Femur (tissue), 1 donor: ENCODE results near the gene ID1.

Experiments used
- DNase-seq: peaks from one replicate; pipeline ENCODE4 v3.0.0-alpha.2; 2017

ID1 gene

DNA sequence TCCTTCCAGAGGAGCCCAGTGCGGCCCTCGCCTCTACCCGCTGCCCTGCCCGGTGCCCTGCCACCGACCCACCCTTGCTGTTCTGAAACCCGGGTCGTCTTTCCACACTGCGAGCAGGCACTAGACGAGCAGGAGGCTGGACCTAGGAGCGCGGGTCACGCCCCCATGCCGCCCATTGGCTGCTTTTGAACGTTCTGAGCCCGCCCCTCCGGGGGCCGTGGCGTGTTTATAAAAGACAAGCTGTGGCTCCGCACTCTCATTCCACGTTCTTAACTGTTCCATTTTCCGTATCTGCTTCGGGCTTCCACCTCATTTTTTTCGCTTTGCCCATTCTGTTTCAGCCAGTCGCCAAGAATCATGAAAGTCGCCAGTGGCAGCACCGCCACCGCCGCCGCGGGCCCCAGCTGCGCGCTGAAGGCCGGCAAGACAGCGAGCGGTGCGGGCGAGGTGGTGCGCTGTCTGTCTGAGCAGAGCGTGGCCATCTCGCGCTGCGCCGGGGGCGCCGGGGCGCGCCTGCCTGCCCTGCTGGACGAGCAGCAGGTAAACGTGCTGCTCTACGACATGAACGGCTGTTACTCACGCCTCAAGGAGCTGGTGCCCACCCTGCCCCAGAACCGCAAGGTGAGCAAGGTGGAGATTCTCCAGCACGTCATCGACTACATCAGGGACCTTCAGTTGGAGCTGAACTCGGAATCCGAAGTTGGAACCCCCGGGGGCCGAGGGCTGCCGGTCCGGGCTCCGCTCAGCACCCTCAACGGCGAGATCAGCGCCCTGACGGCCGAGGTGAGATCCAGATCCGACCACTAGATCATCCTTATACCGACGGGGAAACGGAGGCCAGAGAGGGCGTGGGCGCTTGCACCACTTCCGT is at the start of gene ID1:
Gene ID1 (plus strand): TSS at position 259 of the 871 bp plus-strand sequence. CDS start 99 bp downstream, at position 358.
- peak; percentile 97 for DNase-seq

DNA sequence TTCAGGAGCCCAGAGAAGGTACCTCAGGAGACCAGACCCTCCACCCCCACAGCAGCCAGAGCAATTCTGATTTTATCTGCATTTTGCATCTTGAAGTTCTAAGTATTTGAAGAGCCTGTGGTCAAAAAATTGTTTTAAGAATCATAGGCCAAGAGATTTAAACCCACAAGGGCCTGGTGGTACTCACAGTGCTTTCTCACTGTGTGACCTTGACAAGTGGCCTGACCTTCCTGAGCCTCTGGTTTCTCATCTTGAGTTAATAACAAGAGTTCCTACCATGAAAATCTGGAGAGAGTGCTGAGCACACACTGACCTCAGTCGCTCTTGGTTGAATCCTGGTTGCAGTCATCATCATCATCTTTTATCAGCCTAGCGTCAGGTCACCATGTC is 45.4 kb upstream of the ID1 start:
- no peak for DNase-seq

GRCh38 chr20:31560094-31560745 is 44.9 kb upstream of the ID1 start:
- DNase-seq = peak; percentile 77

DNA sequence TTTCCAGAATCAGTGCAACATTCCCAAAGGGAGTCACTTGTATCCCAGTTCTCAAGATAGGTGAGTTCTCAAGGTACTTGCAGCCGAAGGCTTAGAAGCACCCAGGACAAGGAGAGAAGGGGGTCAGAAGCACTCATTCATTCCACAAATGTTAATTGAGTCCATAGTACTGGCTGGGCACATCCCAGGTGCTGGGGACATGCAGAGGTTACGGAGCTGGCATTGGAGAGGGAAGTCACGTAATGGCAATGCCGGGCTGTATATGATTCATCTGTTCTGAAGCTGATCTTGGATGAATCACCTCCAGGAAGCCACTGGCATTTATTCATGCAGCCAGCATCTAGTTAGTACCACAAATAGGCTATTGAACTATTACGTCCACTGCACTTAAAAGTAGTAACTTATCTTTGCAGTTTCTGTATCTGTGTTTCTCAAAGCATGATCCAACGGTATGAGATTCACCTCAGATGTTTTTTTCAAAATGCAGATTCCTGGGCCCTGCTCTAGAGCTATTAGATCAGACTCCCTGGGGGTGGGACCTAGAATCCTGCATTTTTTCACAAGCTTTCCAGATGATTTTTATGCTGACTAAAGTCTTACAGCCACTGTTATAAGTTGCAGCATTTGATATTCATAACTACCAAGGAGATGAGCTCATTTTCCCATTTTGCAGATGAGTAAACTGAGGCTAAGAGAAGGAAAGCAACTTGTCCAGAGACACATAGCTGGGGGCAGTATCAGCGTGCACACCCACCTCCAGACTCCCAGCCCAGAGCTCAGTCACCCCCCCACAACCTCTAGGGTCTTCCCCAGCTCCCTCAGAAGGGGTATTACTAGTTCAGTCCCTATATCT is 44.1 kb upstream of the ID1 start:
- DNase-seq = no peak

DNA sequence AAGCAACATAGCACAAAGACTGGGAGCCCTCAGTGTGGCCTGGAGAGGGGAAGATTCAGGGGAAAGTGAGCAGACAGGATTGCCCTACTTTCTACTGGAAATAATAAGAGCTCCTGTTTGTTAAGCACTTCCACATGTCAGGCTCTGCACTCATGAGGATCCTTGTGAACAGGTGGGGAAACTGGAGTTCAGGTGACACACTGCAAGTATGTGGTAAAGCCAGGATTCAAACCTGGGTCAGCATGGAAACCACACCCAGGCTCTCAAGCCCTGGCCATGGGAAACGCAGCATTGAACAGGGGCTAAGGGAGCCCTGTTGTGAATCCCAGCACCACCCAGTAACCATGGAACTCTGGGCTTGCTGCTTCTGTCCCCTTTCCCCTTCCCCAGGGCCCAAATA is 42.8 kb upstream of the ID1 start:
- DNase-seq = no peak

DNA sequence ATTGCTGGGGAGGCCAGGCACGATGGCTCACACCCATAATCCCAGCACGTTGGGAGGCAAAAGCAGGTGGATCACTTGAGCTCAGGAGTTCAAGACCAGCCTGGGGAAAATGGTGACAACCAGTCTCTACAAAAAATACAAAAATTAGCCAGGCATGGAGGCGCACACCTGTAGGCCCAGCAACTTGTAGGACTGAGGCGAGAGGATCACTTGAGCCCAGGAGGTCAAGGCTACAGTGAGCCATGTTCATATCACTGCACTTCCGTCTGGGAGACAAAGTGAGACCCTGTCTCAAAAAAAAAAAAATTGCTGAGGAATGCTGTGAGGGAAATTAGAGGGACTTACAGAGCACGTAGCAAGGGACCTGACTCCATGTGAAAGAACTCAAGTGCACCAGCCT is 40.8 kb upstream of the ID1 start:
- no peak for DNase-seq

GRCh38 chr20:31565699-31566318 is 39.3 kb upstream of the ID1 start:
- DNase-seq = no peak

GRCh38 chr20:31566319-31566657 is 38.8 kb upstream of the ID1 start:
- DNase-seq = no peak

GRCh38 chr20:31566658-31567379 is 38.3 kb upstream of the ID1 start:
- no peak for DNase-seq

DNA sequence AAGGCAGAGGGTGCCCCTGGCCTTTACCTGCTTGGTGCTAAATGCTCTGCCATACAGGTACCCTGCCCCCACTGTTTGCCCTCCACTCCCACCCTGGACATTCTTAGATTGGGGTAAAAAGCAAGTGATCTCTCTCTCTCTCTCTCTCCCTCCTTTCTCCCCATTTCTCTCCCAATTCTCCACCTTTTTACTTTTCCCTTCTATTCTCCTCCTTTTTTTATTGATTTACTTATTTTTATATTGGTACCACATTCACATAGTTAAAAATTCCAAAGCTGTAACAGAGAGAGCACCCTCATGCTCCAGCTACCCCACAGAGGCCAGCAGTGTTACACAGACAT is 37.7 kb upstream of the ID1 start:
- DNase-seq = no peak

GRCh38 chr20:31568041-31568731 is 36.9 kb upstream of the ID1 start:
- DNase-seq = no peak

- no peak for DNase-seq
Measured at GRCh38 chr20:31568773-31569162, 36.3 kb upstream of the ID1 start.

DNA sequence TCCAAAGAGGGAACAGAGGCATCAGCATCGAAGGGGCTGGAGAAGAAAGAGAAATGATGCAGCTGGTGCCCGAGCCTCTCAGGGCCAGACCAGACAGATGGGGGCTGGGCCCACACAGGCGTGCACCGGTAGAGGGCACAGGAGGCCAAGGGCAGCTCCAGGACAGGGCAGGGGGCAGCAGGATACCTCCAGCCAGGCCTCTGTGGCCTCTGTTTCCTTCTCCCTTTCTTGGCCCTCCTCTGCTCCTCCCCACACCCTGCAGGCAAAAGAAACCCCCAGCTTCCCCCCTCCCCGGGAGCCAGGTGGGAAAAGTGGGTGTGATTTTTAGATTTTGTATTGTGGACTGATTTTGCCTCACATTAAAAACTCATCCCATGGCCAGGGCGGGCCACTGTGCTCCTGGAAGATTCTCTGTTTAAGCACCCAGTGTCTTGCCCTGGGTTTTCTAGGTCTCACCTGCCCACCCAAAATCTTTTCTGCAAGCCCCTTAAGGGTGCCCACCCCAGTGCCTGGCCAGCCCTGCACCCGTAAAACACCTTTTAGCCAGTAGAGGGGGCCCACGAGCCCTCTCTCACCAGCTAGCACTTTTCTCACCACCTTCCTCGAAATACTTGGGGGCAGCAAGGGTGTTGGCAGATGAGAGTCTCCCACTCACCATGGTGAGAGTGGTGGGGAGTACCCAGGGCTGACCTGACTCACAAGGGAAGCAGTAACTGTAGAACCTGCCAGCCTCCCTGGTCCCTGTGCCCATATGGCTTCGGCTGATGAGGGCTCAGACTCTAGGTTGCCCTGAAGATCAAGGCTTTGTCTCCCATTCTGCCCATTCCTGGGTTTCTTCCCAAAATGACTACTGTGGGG is 35.7 kb upstream of the ID1 start:
- DNase-seq = peak; percentile 76

DNA sequence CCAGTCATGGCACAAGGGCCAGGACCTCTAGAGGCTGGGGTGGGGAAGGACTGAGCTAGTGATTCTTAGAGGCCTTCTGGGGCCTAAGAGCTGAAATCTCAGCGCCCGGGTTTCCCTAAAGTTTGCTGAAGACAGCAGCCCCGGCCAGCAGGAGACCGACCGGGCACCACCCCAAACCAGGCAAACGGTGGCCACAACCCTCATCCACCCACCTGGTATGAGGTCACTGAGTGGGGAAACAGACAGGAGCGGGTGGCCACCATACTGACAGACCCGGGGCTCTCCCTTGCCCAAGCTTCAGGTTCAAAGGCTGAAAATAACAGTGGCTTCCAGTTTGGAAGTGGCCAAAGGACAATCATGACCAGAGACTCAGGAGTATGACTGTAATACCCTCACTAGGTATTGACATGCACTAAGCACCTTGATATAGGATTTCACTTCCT is 35.0 kb upstream of the ID1 start:
- DNase-seq = no peak

DNA sequence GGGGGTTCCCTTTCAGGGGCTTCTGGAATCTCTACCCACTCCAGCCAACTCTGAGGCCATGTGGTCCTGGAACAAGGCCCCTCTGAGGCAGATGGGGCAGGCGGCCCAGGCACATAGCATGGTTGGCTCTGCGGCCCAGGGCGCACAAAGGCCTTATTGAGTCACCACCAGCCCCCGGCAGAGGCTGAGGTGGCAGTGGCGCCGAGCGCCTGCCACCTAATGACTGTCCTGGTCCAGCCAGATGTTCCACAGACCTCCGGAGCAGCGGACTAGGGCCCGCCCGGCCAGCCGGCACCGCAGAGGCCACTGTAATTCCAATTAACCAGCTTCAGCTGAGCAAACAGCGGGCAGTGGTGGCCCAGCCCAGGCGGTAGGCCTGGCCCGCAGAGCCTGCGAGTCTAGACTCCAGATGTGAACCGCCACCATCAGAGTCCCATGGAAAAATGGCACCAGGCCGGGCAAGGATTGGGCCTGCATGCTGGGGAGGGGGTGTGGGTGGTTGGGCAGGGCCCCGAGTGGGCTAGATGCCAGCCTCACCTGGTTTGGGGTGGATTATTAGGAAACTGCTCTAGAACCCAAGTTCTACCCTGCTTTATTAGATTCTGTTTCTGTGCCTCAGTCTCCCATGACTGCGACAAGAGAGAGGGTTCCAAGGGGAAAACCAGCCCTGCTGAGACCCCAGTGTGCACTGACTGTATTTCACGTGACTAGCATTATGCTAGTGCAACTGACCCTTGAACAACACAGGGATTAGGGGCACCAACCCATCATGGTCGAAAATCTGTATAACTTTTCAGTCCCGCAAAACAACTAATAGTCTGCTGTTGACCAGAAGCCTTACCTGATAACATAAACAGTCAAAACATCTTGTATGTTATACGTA is 34.1 kb upstream of the ID1 start:
- DNase-seq = peak; percentile 87

- DNase-seq = no peak
Measured at GRCh38 chr20:31572042-31572700, 32.9 kb upstream of the ID1 start.

DNA sequence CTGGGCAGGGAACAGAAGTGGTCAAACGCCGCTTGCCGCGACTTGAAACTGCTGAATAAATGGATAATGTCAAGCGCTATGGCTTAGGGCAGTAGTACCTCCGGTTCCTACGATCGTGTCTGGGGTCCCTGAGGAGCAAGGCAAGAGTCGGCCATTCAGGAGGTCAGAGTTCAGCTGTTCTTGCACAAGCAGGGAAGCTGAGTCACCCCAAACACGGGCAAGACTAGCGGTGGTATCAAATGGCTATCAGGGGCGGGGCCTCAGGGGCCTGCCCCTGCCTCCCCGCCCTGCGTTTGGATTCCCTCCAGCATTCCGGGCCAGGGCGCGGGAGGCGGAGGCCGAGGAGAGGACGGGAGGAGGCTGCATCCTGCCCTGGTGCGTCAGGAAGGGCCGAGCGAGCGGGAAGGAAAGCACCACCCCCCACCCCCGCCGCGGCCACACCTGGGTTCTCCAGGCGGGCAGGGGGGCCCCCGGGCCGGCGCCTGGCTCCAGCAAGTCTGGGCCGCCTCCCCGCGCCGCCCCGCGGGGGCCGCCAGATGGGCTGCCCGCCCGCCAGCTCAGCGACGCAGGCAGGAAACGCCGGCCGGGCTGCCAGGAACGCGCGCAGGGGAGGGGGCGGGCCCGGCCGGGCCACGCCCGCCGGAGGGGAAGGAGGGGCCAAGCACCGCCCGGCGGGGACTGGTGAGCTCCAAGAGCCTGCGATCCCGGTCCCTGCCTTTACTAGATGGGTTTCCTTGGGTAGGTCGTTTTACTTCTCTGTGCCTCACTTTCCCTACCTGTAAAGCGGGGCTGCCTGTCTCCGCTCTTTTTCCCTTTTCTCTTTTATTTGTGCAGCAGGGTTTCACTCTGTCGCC is 32.2 kb upstream of the ID1 start:
- DNase-seq = peak; percentile 96
